ENCODE data around the gene OR2F2. TPM values are rescaled to one million over a fixed set of nuclear protein-coding genes. Genes with fewer than 3 reads are reported as not detected.

Gene OR2F2
- total RNA-seq, 2 donors from 2014 or later = not detected

GRCh38 chr7:143914938-143915652 lies 19.9 kb upstream of the OR2F2 start:
- DNase-seq (ENCODE audit: low spot score) = no peak
- Histone ChIP-seq H3K27me3 (no peaks in the 10 kb centered on the region), H3K36me3 (no peaks in the 10 kb centered on the region), H3K4me1 (no peaks in the 10 kb centered on the region), H3K9me3 (no peaks in the 10 kb centered on the region), H3K4me3 (no peak overlapping the region), H3K27ac (no peak overlapping the region)
- TF ChIP-seq CTCF (IDR thresholded peaks at IDR 0.05) = no peak

- no peaks in the 10 kb centered on the region for H3K36me3 ChIP-seq
- no peaks in the 10 kb centered on the region for H3K4me1 ChIP-seq
- no peaks in the 10 kb centered on the region for H3K9me3 ChIP-seq
- H3K4me3 ChIP-seq = no peak overlapping the region
- no peak for DNase-seq (ENCODE audit: low spot score)
- no peak overlapping the region for H3K27ac ChIP-seq
- H3K27me3 ChIP-seq = no peaks in the 10 kb centered on the region
- no peak for TF ChIP-seq CTCF (IDR thresholded peaks at IDR 0.05)
These were observed 10.2 kb upstream of the OR2F2 start for GRCh38 chr7:143924851-143925250.

GRCh38 chr7:143929224-143929920 lies 5.7 kb upstream of the OR2F2 start:
- Histone ChIP-seq H3K36me3 (no peaks in the 10 kb centered on the region), H3K4me3 (no peak overlapping the region), H3K27me3 (no peaks in the 10 kb centered on the region), H3K9me3 (no peaks in the 10 kb centered on the region), H3K27ac (no peak overlapping the region), H3K4me1 (no peaks in the 10 kb centered on the region)
- no peak for DNase-seq (ENCODE audit: low spot score)
- no peak for TF ChIP-seq CTCF (IDR thresholded peaks at IDR 0.05)

- Histone ChIP-seq H3K9me3 (no peaks in the 10 kb centered on the region), H3K4me3 (no peak overlapping the region), H3K4me1 (no peaks in the 10 kb centered on the region), H3K27me3 (no peaks in the 10 kb centered on the region), H3K27ac (no peak overlapping the region), H3K36me3 (no peaks in the 10 kb centered on the region)
- no peak for TF ChIP-seq CTCF (IDR thresholded peaks at IDR 0.05)
- DNase-seq (ENCODE audit: low spot score) = no peak
These were observed 3.3 kb upstream of the OR2F2 start for GRCh38 chr7:143931739-143932138.

- Histone ChIP-seq H3K27ac (no peak overlapping the region), H3K4me1 (no peaks in the 10 kb centered on the region), H3K9me3 (no peaks in the 10 kb centered on the region), H3K4me3 (no peak overlapping the region), H3K36me3 (no peaks in the 10 kb centered on the region), H3K27me3 (no peaks in the 10 kb centered on the region)
- TF ChIP-seq CTCF (IDR thresholded peaks at IDR 0.05) = no peak
- DNase-seq (ENCODE audit: low spot score) = no peak
These were observed 1.3 kb downstream of the OR2F2 start for GRCh38 chr7:143936087-143937009.
